ENCODE measurements around the gene OTOP1.
"Not testable (repeated sequence)": the region's sequence is repeated elsewhere in the genome, so short reads cannot be mapped to it uniquely, and the experiment has no call there.

OTOP1 gene
- 0 reads per million in 2 donors for total RNA-seq

GRCh38 chr4:4226606-4227438 is at the start of gene OTOP1:
Gene OTOP1 (minus strand): TSS chr4:4226929. CDS start chr4:4226864, 65 bp downstream.
- DNase-seq = no peak

GRCh38 chr4:4274226-4274625 is 47.5 kb upstream of the OTOP1 start:
- no peak for DNase-seq

GRCh38 chr4:4271912-4272311 is 45.2 kb upstream of the OTOP1 start:
- DNase-seq = no peak

- DNase-seq = no peak
Measured at GRCh38 chr4:4270529-4270928, 43.8 kb upstream of the OTOP1 start.

GRCh38 chr4:4269856-4270255 is 43.1 kb upstream of the OTOP1 start:
- DNase-seq = peak; percentile 27

GRCh38 chr4:4269331-4269731 is 42.6 kb upstream of the OTOP1 start:
- DNase-seq = peak; percentile 37

GRCh38 chr4:4268776-4269175 is 42.0 kb upstream of the OTOP1 start:
- no peak for DNase-seq

- DNase-seq = no peak
Measured at GRCh38 chr4:4267981-4268380, 41.3 kb upstream of the OTOP1 start.

- DNase-seq = no peak
Measured at GRCh38 chr4:4260185-4260751, 33.5 kb upstream of the OTOP1 start.

GRCh38 chr4:4259484-4260100 is 32.9 kb upstream of the OTOP1 start:
- DNase-seq = no peak

GRCh38 chr4:4257705-4258104 is 31.0 kb upstream of the OTOP1 start:
- DNase-seq = not testable (repeated sequence)

GRCh38 chr4:4256799-4257198 is 30.1 kb upstream of the OTOP1 start:
- no peak for DNase-seq

- no peak for DNase-seq
Measured at GRCh38 chr4:4254666-4255065, 27.9 kb upstream of the OTOP1 start.

GRCh38 chr4:4254199-4254598 is 27.5 kb upstream of the OTOP1 start:
- no peak for DNase-seq

GRCh38 chr4:4249866-4250265 is 23.1 kb upstream of the OTOP1 start:
- no peak for DNase-seq

- not testable (repeated sequence) for DNase-seq
Measured at GRCh38 chr4:4249342-4249741, 22.6 kb upstream of the OTOP1 start.

- DNase-seq = no peak
Measured at GRCh38 chr4:4248885-4249203, 22.1 kb upstream of the OTOP1 start.

GRCh38 chr4:4248029-4248884 is 21.5 kb upstream of the OTOP1 start, which contains the start of gene TMEM128:
Gene TMEM128 (minus strand): TSS chr4:4248223. CDS start chr4:4248202, 21 bp downstream.
- DNase-seq = peak; percentile 87

GRCh38 chr4:4247696-4248028 is 20.9 kb upstream of the OTOP1 start:
- no peak for DNase-seq

- no peak for DNase-seq
Measured at GRCh38 chr4:4245172-4245571, 18.4 kb upstream of the OTOP1 start.

GRCh38 chr4:4239551-4239950 is 12.8 kb upstream of the OTOP1 start:
- DNase-seq = not testable (repeated sequence)

GRCh38 chr4:4233610-4234009 is 6.9 kb upstream of the OTOP1 start:
- no peak for DNase-seq

GRCh38 chr4:4228356-4228668 is 1.6 kb upstream of the OTOP1 start:
- DNase-seq = no peak

All from T-helper 9 cell (primary cell).